Activated CD8-positive, alpha-beta T cell treated with anti-CD3 and anti-CD28 coated beads for 36 hours (primary cell): ENCODE data around the gene PRKG1. TPM values are rescaled to one million over a fixed set of nuclear protein-coding genes. Genes with fewer than 3 reads are reported as not detected.
A peak's percentile ranks its signal among the peaks of the same experiment; 100 is the strongest.

Experiments used
- ATAC-seq: fragments of 200-7000 bp; cut with Tn5 transposase; one replicate; pipeline ENCODE4 v1.10.0; 2021; ENCODE audit warnings: mild to moderate bottlenecking, moderate library complexity
- CTCF ChIA-PET: fragments of 350-600 bp; sonication (Branson Sonifier 250); formaldehyde crosslinking; loops from one replicate; lab custom pipeline; 2021; ENCODE audit warnings: antibody characterized with exemption; lab: Charles Lee
- POLR2A ChIA-PET: fragments of 350-600 bp; sonication (Branson Sonifier 250); formaldehyde crosslinking; loops from one replicate; lab custom pipeline; 2021; ENCODE audit warnings: antibody characterized with exemption; lab: Charles Lee
- DNase-seq: peaks from one replicate; pipeline ENCODE4 v3.0.0-alpha.2; 2020
- H3K27ac Mint-ChIP-seq: one replicate; pipeline ENCODE4 v1.8.0; 2021; ENCODE audit warnings: mild to moderate bottlenecking, mixed read lengths
- H3K27me3 Mint-ChIP-seq: one replicate; pipeline ENCODE4 v1.8.0; 2021; ENCODE audit warnings: mixed read lengths
- H3K36me3 Mint-ChIP-seq: one replicate; pipeline ENCODE4 v1.8.0; 2021; ENCODE audit warnings: low read depth, mixed read lengths
- H3K4me1 Mint-ChIP-seq: one replicate; pipeline ENCODE4 v1.8.0; 2021; ENCODE audit warnings: low read depth, mixed read lengths
- H3K4me3 Mint-ChIP-seq: one replicate; pipeline ENCODE4 v1.8.0; 2021; ENCODE audit warnings: mild to moderate bottlenecking, moderate library complexity, mixed read lengths
- H3K9me3 Mint-ChIP-seq: one replicate; pipeline ENCODE4 v1.8.0; 2021; ENCODE audit warnings: mixed read lengths
- CTCF ChIP-seq: fragments of 200-600 bp; IDR thresholded peaks from one replicate; pipeline ENCODE4 v1.8.0; 2022; ENCODE audit warnings: antibody characterized with exemption, mild to moderate bottlenecking
- intact Hi-C: fragments of 100-400 bp; cut with micrococcal nuclease; formaldehyde crosslinking; loops from one replicate; pipeline ENCODE4 v1.10.0; 2022
- total RNA-seq, 2 experiments: library from RNA; stranded (reverse); gene quantifications; one replicate each; pipeline ENCODE4 v1.2.3, GENCODE V29; 2021

Gene PRKG1
- total RNA-seq, 2 experiments from 2014 or later, result not detected

DNA sequence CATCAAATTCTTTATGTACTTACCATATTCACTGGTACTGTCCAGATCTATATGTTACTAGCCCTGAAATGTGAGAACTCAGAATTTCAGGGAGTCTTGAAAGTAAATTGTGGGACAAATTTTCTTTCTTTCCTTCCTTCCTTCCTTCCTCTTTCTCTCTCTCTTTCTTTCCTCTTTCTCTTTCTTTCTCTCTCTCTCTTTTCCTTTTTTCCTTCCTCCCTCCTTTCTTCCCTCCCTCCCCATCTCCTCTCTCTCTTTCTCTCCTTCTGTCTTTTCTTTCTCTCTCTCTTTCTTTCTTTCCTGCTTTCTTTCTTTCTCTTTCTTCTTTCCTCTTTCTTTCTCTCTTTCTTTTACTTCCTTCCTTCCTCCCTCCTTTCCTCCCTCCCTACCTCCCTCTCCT, 882.5 kb downstream of the PRKG1 start:
- ChIA-PET CTCF (no interaction called here), POLR2A (no interaction called here)
- ATAC-seq (no peak), DNase-seq (no peak)
- Mint-ChIP-seq H3K27me3 (peaks cover 9% of the 10 kb centered on the region), H3K4me1 (no peaks in the 10 kb centered on the region), H3K9me3 (no peaks in the 10 kb centered on the region), H3K4me3 (no peak overlapping the region), H3K36me3 (no peaks in the 10 kb centered on the region), H3K27ac (no peak overlapping the region)
- intact Hi-C loops, result no loop called here
- no peak for TF ChIP-seq CTCF

DNA sequence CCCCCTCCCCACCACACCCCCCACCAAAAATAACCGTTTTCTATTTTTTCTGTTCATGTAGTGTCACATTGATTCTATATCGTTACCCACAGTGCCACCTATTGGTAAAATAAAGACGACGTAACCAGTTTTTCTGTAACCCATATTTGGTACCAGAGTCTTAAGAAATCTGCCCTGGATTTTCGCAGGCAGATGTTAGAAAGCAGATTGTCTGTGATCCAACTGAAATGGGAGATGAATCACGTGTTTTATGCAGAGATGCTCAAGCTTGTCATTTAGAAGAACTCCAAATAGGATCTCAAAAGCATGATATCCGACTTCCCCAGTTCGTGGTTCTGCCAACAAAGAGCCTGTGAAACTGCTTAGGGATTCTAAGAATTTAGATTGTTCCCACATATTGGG, 886.2 kb downstream of the PRKG1 start:
- H3K4me3 Mint-ChIP-seq, result no peak overlapping the region
- intact Hi-C loops, result loop anchor here (5.0 kb wide), 2 partner anchors 573 to 948 kb away; no protein-coding TSS in a partner anchor
- ATAC-seq, result peak; percentile 30
- H3K27ac Mint-ChIP-seq, result no peak overlapping the region
- DNase-seq, result no peak
- ChIA-PET POLR2A (no interaction called here), CTCF (interaction anchor here (0.8 to 3.5 kb wide), 5 partner anchors 10 to 572 kb away, joined by 3 to 14 read pairs (median 3); no protein-coding TSS in a partner anchor)
- peaks cover 13% of the 10 kb centered on the region for H3K27me3 Mint-ChIP-seq
- H3K4me1 Mint-ChIP-seq, result no peaks in the 10 kb centered on the region
- peak; percentile 66 for TF ChIP-seq CTCF
- H3K9me3 Mint-ChIP-seq, result no peaks in the 10 kb centered on the region
- no peaks in the 10 kb centered on the region for H3K36me3 Mint-ChIP-seq

DNA sequence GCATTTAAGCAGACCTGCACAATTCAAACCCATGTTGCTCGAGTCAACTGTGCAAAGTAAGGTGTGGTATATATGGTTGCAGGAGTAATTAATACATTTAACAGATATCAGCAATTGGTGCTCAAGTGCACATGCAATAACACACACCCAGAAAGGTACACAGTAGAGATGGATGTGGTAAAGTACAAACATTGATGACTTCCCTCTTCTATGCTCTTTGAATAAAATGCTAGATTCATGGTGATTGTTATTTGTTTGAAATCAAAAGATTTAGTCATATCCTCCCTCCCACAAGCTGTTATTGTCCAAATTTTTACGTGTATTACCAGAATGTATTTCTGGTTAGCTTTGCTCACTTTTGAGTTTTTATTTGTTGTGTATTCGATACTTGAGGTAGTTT, 887.1 kb downstream of the PRKG1 start:
- Mint-ChIP-seq H3K4me1 (no peaks in the 10 kb centered on the region), H3K27ac (no peak overlapping the region), H3K27me3 (peaks cover 13% of the 10 kb centered on the region), H3K4me3 (no peak overlapping the region), H3K36me3 (no peaks in the 10 kb centered on the region), H3K9me3 (no peaks in the 10 kb centered on the region)
- intact Hi-C loops, result loop anchor here (5.0 kb wide), 2 partner anchors 574 to 949 kb away; no protein-coding TSS in a partner anchor
- POLR2A ChIA-PET, result no interaction called here
- ATAC-seq (no peak), DNase-seq (no peak)
- CTCF ChIA-PET, result interaction anchor here (1.3 to 3.5 kb wide), 3 partner anchors 255 to 573 kb away, joined by 4 to 14 read pairs (median 4); no protein-coding TSS in a partner anchor
- no peak for TF ChIP-seq CTCF

- CTCF ChIA-PET, result interaction anchor here (0.9 kb wide), 1 partner anchor 992 kb away, joined by 3 read pairs; no protein-coding TSS in a partner anchor
- H3K9me3 Mint-ChIP-seq, result no peaks in the 10 kb centered on the region
- no peak for TF ChIP-seq CTCF
Measured at GRCh38 chr10:51964630-51965029, 890.3 kb downstream of the PRKG1 start.

DNA sequence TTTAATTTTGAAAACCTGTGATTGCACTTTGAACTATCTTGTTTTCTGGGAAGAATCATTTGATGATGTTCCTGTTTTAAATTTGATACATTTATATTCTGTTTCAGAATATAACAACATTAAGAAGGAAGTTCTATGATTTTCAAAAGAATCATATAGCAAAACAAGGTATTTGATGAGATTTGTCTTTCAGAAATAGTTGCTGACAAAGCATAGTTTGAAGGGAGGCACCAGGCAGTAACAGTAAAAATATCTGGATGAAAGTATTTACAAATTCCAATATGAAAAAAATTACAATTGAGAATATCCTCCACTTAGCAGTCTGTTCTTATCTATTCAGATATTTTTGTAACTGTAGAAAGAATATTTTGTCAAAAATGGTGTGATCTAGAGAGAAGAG, 891.2 kb downstream of the PRKG1 start:
- H3K4me3 Mint-ChIP-seq, result no peak overlapping the region
- no peak for TF ChIP-seq CTCF
- ChIA-PET CTCF (interaction anchor here (0.9 to 1.0 kb wide), 2 partner anchors 13 to 992 kb away, joined by 3 read pairs; no protein-coding TSS in a partner anchor), POLR2A (no interaction called here)
- no peak overlapping the region for H3K27ac Mint-ChIP-seq
- H3K36me3 Mint-ChIP-seq, result no peaks in the 10 kb centered on the region
- peaks cover 7% of the 10 kb centered on the region for H3K27me3 Mint-ChIP-seq
- H3K4me1 Mint-ChIP-seq, result no peaks in the 10 kb centered on the region
- intact Hi-C loops, result no loop called here
- DNase-seq, result no peak
- no peak for ATAC-seq
- no peaks in the 10 kb centered on the region for H3K9me3 Mint-ChIP-seq

More at GRCh38 chr10:51964630-51965029, 890.3 kb downstream of the PRKG1 start:
- peaks cover 7% of the 10 kb centered on the region for H3K27me3 Mint-ChIP-seq
- ATAC-seq (no peak), DNase-seq (no peak)
- intact Hi-C loops, result loop anchor here (5.0 kb wide), 2 partner anchors 577 to 952 kb away; no protein-coding TSS in a partner anchor
- no peak overlapping the region for H3K27ac Mint-ChIP-seq
- no peaks in the 10 kb centered on the region for H3K36me3 Mint-ChIP-seq
- H3K4me3 Mint-ChIP-seq, result no peak overlapping the region
- H3K4me1 Mint-ChIP-seq, result no peaks in the 10 kb centered on the region
- POLR2A ChIA-PET, result no interaction called here
